Measurements from ENCODE around the gene FAM171A1. TPM values are rescaled to one million over a fixed set of nuclear protein-coding genes. Genes with fewer than 3 reads are reported as not detected.
"Not testable (repeated sequence)": the region's sequence is repeated elsewhere in the genome, so short reads cannot be mapped to it uniquely, and the experiment has no call there.

FAM171A1 gene
- polyA plus RNA-seq, 1 of the 3 experiments (the other 2 are of a cell fraction) = 26.3 TPM

DNA sequence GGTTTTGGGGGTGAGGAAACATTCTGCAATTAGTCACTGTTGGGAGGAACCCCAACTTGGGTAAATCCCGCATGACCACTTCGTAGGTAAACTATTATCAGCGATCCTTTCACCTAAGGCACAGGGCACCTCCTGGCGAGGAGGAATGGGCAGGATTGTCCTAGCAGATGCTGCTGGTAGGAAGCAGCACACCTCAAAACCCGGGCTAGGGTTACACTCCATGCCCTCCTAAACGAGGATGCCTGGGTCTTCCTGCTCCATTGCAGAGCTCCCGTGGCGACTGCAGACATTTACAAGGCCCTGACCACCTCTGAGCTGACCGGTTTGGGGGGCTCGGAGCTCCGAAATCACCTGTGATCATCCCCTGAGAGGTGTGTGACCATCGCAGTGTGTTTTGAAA, 92.3 kb downstream of the FAM171A1 start:
- H3K9me3 ChIP-seq = no peaks in the 10 kb centered on the region
- ChIA-PET POLR2A (no interaction called here), CTCF (no interaction called here)
- no peak for TF ChIP-seq GABPA (IDR thresholded peaks at IDR 0.05; ENCODE audit: low read depth)
- TF ChIP-seq, protein P1, sequence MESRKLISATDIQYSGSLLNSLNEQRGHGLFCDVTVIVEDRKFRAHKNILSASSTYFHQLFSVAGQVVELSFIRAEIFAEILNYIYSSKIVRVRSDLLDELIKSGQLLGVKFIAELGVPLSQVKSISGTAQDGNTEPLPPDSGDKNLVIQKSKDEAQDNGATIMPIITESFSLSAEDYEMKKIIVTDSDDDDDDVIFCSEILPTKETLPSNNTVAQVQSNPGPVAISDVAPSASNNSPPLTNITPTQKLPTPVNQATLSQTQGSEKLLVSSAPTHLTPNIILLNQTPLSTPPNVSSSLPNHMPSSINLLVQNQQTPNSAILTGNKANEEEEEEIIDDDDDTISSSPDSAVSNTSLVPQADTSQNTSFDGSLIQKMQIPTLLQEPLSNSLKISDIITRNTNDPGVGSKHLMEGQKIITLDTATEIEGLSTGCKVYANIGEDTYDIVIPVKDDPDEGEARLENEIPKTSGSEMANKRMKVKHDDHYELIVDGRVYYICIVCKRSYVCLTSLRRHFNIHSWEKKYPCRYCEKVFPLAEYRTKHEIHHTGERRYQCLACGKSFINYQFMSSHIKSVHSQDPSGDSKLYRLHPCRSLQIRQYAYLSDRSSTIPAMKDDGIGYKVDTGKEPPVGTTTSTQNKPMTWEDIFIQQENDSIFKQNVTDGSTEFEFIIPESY (IDR thresholded peaks at IDR 0.05; ENCODE audit: borderline replicate concordance, low read depth) = no peak
- H4K20me1 ChIP-seq (ENCODE audit: insufficient read depth) = no peaks in the 10 kb centered on the region
- no peaks in the 10 kb centered on the region for H3K79me2 ChIP-seq (ENCODE audit: insufficient read depth)
- H3K36me3 ChIP-seq (replicated peaks in 1 of 2; ENCODE audit: control insufficient read depth in 1 of 2, insufficient read depth in 2 of 2, low read length in 1 of 2) = peaks cover 0 to 4% of the 10 kb centered on the region in 2 experiments
- 66% methylated on average over 7 of the region's 12 CpGs for WGBS (ENCODE audit: low lambda C conversion rate)
- no peaks in the 10 kb centered on the region for H3K27me3 ChIP-seq (ENCODE audit: insufficient read depth)
- no peak overlapping the region for H3K9ac ChIP-seq
- H3K4me2 ChIP-seq = no peak overlapping the region
- H2AFZ ChIP-seq (ENCODE audit: low read depth) = no peak overlapping the region
- H3K9me2 ChIP-seq = no peaks in the 10 kb centered on the region
- H3K4me3 ChIP-seq (ENCODE audit: low read depth in 2 of 2, low read length in 1 of 2) = no peak overlapping the region
- no peak for DNase-seq
- no peaks in the 10 kb centered on the region for H3K4me1 ChIP-seq (ENCODE audit: control insufficient read depth in 1 of 2, insufficient read depth in 2 of 2, low read depth in 1 of 2, low read length in 1 of 2)
- no peak overlapping the region for H3K27ac ChIP-seq (ENCODE audit: low read depth in 2 of 2, low read length in 1 of 2)
- H3F3A ChIP-seq (replicated peaks; ENCODE audit: insufficient read depth) = peaks cover 3% of the 10 kb centered on the region

DNA sequence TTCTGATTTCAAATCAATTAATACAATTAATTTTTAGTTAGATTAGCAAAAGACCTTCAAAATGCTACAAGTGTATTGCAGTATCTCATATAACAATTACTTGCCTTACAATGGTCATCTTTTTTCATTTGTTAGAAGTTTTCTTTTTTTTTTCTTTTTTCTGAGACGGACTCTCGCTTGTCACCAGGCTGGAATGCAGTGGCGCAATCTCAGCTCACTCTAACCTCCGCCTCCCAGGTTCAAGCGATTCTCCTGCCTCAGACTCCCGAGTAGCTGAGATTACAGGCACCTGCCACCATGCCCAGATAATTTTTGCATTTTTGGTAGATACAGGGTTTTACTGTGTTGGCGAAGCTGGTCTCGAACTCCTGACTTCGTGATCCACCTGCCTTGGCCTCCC, 95.0 kb downstream of the FAM171A1 start:
- H3K9ac ChIP-seq; H3F3A ChIP-seq (replicated peaks; ENCODE audit: insufficient read depth); H3K27ac ChIP-seq (ENCODE audit: low read depth in 2 of 2, low read length in 1 of 2); DNase-seq; POLR2A ChIA-PET; H3K9me2 ChIP-seq; H3K27me3 ChIP-seq (ENCODE audit: insufficient read depth); H4K20me1 ChIP-seq (ENCODE audit: insufficient read depth); H3K79me2 ChIP-seq (ENCODE audit: insufficient read depth); H3K4me1 ChIP-seq (ENCODE audit: control insufficient read depth in 1 of 2, insufficient read depth in 2 of 2, low read depth in 1 of 2, low read length in 1 of 2); H3K36me3 ChIP-seq (replicated peaks in 1 of 2; ENCODE audit: control insufficient read depth in 1 of 2, insufficient read depth in 2 of 2, low read length in 1 of 2); H3K9me3 ChIP-seq; CTCF ChIA-PET; H3K4me3 ChIP-seq (ENCODE audit: low read depth in 2 of 2, low read length in 1 of 2); H2AFZ ChIP-seq (ENCODE audit: low read depth); H3K4me2 ChIP-seq: not testable (repeated sequence)
- 93% methylated on average over 9 of the region's 9 CpGs for WGBS (ENCODE audit: low lambda C conversion rate)

DNA sequence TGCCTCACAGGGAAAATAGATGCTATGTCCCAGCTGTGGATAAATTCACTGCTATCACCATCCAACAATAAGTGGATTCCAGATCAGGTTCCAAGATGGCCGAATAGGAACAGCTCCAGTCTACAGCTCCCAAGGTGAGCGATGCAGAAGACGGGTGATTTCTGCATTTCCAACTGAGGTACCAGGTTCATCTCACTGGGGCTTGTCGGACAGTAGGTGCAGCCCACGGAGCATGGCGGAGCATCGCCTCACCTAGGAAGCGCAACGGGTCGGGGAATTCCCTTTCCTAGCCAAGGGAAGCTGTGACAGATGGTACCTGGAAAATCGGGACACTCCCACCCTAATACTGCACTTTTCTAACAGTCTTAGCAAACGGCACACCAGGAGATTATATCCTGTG, 101.3 kb downstream of the FAM171A1 start:
- H3K9me3 ChIP-seq; POLR2A ChIA-PET; H3K4me1 ChIP-seq (ENCODE audit: control insufficient read depth in 1 of 2, insufficient read depth in 2 of 2, low read depth in 1 of 2, low read length in 1 of 2); H3K9me2 ChIP-seq; H3K36me3 ChIP-seq (replicated peaks in 1 of 2; ENCODE audit: control insufficient read depth in 1 of 2, insufficient read depth in 2 of 2, low read length in 1 of 2); H2AFZ ChIP-seq (ENCODE audit: low read depth); H3K27ac ChIP-seq (ENCODE audit: low read depth in 2 of 2, low read length in 1 of 2); H3F3A ChIP-seq (replicated peaks; ENCODE audit: insufficient read depth); H4K20me1 ChIP-seq (ENCODE audit: insufficient read depth); H3K79me2 ChIP-seq (ENCODE audit: insufficient read depth); DNase-seq; H3K4me3 ChIP-seq (ENCODE audit: low read depth in 2 of 2, low read length in 1 of 2); H3K4me2 ChIP-seq; H3K9ac ChIP-seq; H3K27me3 ChIP-seq (ENCODE audit: insufficient read depth): not testable (repeated sequence)
- 97% methylated on average over 11 of the region's 12 CpGs for WGBS (ENCODE audit: low lambda C conversion rate)
- CTCF ChIA-PET = interaction anchor here (1.2 kb wide), 1 partner anchor 79 kb away, joined by 4 read pairs; no protein-coding TSS in a partner anchor

DNA sequence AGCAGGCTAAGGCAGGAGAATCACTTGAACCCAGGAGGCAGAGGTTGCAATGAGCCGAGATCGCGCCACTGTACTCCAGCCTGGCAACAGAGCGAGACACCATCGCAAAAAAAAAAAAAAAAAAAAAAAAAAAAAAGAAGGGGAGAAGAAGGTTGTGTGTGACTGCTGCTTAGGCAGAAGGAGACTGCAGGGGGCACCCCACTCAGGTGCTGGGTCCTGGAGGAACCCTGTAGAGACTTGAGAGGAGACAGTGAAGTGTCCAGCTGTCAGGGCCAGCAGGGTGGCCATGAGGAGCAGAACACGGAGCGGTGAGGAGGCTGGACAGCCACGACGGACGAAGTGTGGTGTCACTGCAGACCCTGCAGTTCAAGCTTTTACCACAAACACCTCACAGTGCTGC, 103.6 kb downstream of the FAM171A1 start:
- TF ChIP-seq GABPA (IDR thresholded peaks at IDR 0.05; ENCODE audit: low read depth) (no peak), YY1 (IDR thresholded peaks at IDR 0.05; ENCODE audit: low read depth) (no peak)
- TF ChIP-seq, protein P2, sequence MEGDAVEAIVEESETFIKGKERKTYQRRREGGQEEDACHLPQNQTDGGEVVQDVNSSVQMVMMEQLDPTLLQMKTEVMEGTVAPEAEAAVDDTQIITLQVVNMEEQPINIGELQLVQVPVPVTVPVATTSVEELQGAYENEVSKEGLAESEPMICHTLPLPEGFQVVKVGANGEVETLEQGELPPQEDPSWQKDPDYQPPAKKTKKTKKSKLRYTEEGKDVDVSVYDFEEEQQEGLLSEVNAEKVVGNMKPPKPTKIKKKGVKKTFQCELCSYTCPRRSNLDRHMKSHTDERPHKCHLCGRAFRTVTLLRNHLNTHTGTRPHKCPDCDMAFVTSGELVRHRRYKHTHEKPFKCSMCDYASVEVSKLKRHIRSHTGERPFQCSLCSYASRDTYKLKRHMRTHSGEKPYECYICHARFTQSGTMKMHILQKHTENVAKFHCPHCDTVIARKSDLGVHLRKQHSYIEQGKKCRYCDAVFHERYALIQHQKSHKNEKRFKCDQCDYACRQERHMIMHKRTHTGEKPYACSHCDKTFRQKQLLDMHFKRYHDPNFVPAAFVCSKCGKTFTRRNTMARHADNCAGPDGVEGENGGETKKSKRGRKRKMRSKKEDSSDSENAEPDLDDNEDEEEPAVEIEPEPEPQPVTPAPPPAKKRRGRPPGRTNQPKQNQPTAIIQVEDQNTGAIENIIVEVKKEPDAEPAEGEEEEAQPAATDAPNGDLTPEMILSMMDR (IDR thresholded peaks at IDR 0.05) = no peak
- no peak overlapping the region for H2AFZ ChIP-seq (ENCODE audit: low read depth)
- no peak overlapping the region for H3K9ac ChIP-seq
- H3K27ac ChIP-seq (ENCODE audit: low read depth in 2 of 2, low read length in 1 of 2) = no peak overlapping the region
- H3K4me2 ChIP-seq = no peak overlapping the region
- DNase-seq = no peak
- 89% methylated on average over 10 of the region's 10 CpGs for WGBS (ENCODE audit: low lambda C conversion rate)
- no peaks in the 10 kb centered on the region for H3F3A ChIP-seq (replicated peaks; ENCODE audit: insufficient read depth)
- H3K27me3 ChIP-seq (ENCODE audit: insufficient read depth) = no peaks in the 10 kb centered on the region
- ChIA-PET CTCF (interaction anchor here (1.0 to 1.3 kb wide), 3 partner anchors 72 to 482 kb away, joined by 3 to 4 read pairs (median 3); partner anchors contain the start of gene FAM171A1), POLR2A (no interaction called here)
- H3K79me2 ChIP-seq (ENCODE audit: insufficient read depth) = no peaks in the 10 kb centered on the region
- no peaks in the 10 kb centered on the region for H3K9me2 ChIP-seq
- H3K9me3 ChIP-seq = no peaks in the 10 kb centered on the region
- H3K36me3 ChIP-seq (replicated peaks in 1 of 2; ENCODE audit: control insufficient read depth in 1 of 2, insufficient read depth in 2 of 2, low read length in 1 of 2) = no peaks in the 10 kb centered on the region
- H3K4me1 ChIP-seq (ENCODE audit: control insufficient read depth in 1 of 2, insufficient read depth in 2 of 2, low read depth in 1 of 2, low read length in 1 of 2) = no peaks in the 10 kb centered on the region
- H4K20me1 ChIP-seq (ENCODE audit: insufficient read depth) = no peaks in the 10 kb centered on the region
- H3K4me3 ChIP-seq (ENCODE audit: low read depth in 2 of 2, low read length in 1 of 2) = no peak overlapping the region
